ENCODE measurements around the gene TYMP. TPM values are rescaled to one million over a fixed set of nuclear protein-coding genes. Genes with fewer than 3 reads are reported as not detected.

Gene TYMP
- total and polyA plus RNA-seq, 3 donors from 2014 or later: 12.5 to 25.9 (median 15.4) TPM

Other genes starting within 250 kb of the TYMP start
- 100 to 1,000 TPM; 219 to 243 TPM for gene PLXNB2, start 222.4 kb downstream of the TYMP start, total RNA-seq
- 98.0 TPM for gene PLXNB2, start 222.4 kb downstream of the TYMP start, polyA plus RNA-seq (ENCODE audit: insufficient read depth, low read depth, low replicate concordance)
- gene DENND6B, start 203.0 kb downstream of the TYMP start, total RNA-seq: 10 to 100 TPM; 17.1 to 18.0 TPM
- gene DENND6B, start 203.0 kb downstream of the TYMP start, polyA plus RNA-seq (ENCODE audit: insufficient read depth, low read depth, low replicate concordance): 22.0 TPM
- 100 to 1,000 TPM; 138 to 142 TPM for gene PPP6R2, start 186.7 kb downstream of the TYMP start, total RNA-seq
- gene PPP6R2, start 186.7 kb downstream of the TYMP start, polyA plus RNA-seq (ENCODE audit: insufficient read depth, low read depth, low replicate concordance): 123 TPM
- gene SBF1, start 55.0 kb downstream of the TYMP start, total RNA-seq: 100 to 1,000 TPM; 201 to 208 TPM
- 239 TPM for gene SBF1, start 55.0 kb downstream of the TYMP start, polyA plus RNA-seq (ENCODE audit: insufficient read depth, low read depth, low replicate concordance)
- gene ADM2, start 48.5 kb downstream of the TYMP start, total RNA-seq: 1 to 10 TPM; 1.0 to 1.9 TPM
- 0.99 TPM for gene ADM2, start 48.5 kb downstream of the TYMP start, polyA plus RNA-seq (ENCODE audit: insufficient read depth, low read depth, low replicate concordance)
- under 1 TPM; 0.24 to 0.25 TPM for gene MIOX, start 43.2 kb downstream of the TYMP start, total RNA-seq
- gene MIOX, start 43.2 kb downstream of the TYMP start, polyA plus RNA-seq (ENCODE audit: insufficient read depth, low read depth, low replicate concordance): not detected
- 100 to 1,000 TPM in 1 of 2 donors, 10 to 100 TPM in 1; 95.4 to 109 TPM for gene LMF2, start 22.3 kb downstream of the TYMP start, total RNA-seq
- gene LMF2, start 22.3 kb downstream of the TYMP start, polyA plus RNA-seq (ENCODE audit: insufficient read depth, low read depth, low replicate concordance): 59.7 TPM
- 10 to 100 TPM; 88.5 to 89.2 TPM for gene NCAPH2, start 21.8 kb downstream of the TYMP start, total RNA-seq
- gene NCAPH2, start 21.8 kb downstream of the TYMP start, polyA plus RNA-seq (ENCODE audit: insufficient read depth, low read depth, low replicate concordance): 67.4 TPM
- 1 to 10 TPM; 4.1 to 4.8 TPM for gene SCO2, start 4.4 kb downstream of the TYMP start, total RNA-seq
- 1.8 TPM for gene SCO2, start 4.4 kb downstream of the TYMP start, polyA plus RNA-seq (ENCODE audit: insufficient read depth, low read depth, low replicate concordance)
- gene KLHDC7B, start 15.9 kb upstream of the TYMP start, total RNA-seq: under 1 TPM; 0.24 to 0.93 TPM
- gene KLHDC7B, start 15.9 kb upstream of the TYMP start, polyA plus RNA-seq (ENCODE audit: insufficient read depth, low read depth, low replicate concordance): 0.51 TPM
- 10 to 100 TPM; 40.4 to 71.9 TPM for gene SYCE3, start 32.9 kb upstream of the TYMP start, total RNA-seq
- 183 TPM for gene SYCE3, start 32.9 kb upstream of the TYMP start, polyA plus RNA-seq (ENCODE audit: insufficient read depth, low read depth, low replicate concordance)
- gene CPT1B, start 48.4 kb upstream of the TYMP start, total RNA-seq: 100 to 1,000 TPM; 103 to 123 TPM
- 224 TPM for gene CPT1B, start 48.4 kb upstream of the TYMP start, polyA plus RNA-seq (ENCODE audit: insufficient read depth, low read depth, low replicate concordance)
- gene CHKB, start 52.8 kb upstream of the TYMP start, total RNA-seq: 10 to 100 TPM; 89.6 to 98.9 TPM
- gene CHKB, start 52.8 kb upstream of the TYMP start, polyA plus RNA-seq (ENCODE audit: insufficient read depth, low read depth, low replicate concordance): 88.4 TPM
- 10 to 100 TPM; 34.9 to 36.9 TPM for gene MAPK8IP2, start 70.8 kb upstream of the TYMP start, total RNA-seq
- 12.7 TPM for gene MAPK8IP2, start 70.8 kb upstream of the TYMP start, polyA plus RNA-seq (ENCODE audit: insufficient read depth, low read depth, low replicate concordance)
- 10 to 100 TPM; 60.9 to 73.5 TPM for gene ARSA, start 98.1 kb upstream of the TYMP start, total RNA-seq
- 95.9 TPM for gene ARSA, start 98.1 kb upstream of the TYMP start, polyA plus RNA-seq (ENCODE audit: insufficient read depth, low read depth, low replicate concordance)
- gene SHANK3, start 142.8 kb upstream of the TYMP start, total RNA-seq: 10 to 100 TPM; 11.4 to 16.0 TPM
- 6.3 TPM for gene SHANK3, start 142.8 kb upstream of the TYMP start, polyA plus RNA-seq (ENCODE audit: insufficient read depth, low read depth, low replicate concordance)
- 10 to 100 TPM; 49.5 to 88.7 TPM for gene ACR, start 208.2 kb upstream of the TYMP start, total RNA-seq
- 181 TPM for gene ACR, start 208.2 kb upstream of the TYMP start, polyA plus RNA-seq (ENCODE audit: insufficient read depth, low read depth, low replicate concordance)

Data from testis (tissue), 3 donors.